Cardiac fibroblast (primary cell): ENCODE measurements around the gene AIG1.

Experiments
- DNase-seq, 2 donors: peaks; one replicate each; pipeline versions ENCODE4 v3.0.0 to v3.0.0-alpha.2; 2010; ENCODE audit warnings: low read depth in 2 of 2
- H3K4me3 ChIP-seq, 2 donors: replicated peaks in 1 of 2; 1 replicate in 1 of 2; 2 replicates in 1 of 2; pipeline ENCODE4 v1.5.1; 2011; ENCODE audit warnings: low read depth in 2 of 2, low read length in 2 of 2, mild to moderate bottlenecking in 2 of 2, moderate library complexity in 1 of 2
- CTCF ChIP-seq: IDR thresholded peaks from one replicate; pipeline ENCODE4 v1.5.1; 2011; ENCODE audit warnings: low read depth, mild to moderate bottlenecking, low read length, inconsistent platforms

AIG1 gene

DNA sequence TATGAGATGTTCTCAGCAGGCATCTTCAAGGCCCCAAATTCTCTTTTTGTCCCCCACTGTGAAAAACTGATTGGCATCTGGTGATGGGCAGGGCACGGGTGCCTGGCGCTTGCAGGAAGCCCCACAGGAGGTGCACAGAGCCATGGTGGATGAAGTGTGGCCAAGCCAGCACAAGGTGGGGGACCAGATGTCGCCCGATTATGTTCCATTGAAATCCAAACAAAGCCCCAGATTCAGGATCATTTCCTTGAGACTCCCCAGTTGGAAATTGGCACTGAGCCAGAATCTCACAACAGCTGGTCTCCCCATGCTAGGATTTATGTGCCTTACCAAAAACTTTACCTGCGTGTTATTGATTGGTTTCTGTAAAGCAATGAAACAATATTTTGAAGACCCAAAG is 203.7 kb downstream of the AIG1 start:
- no peak for TF ChIP-seq CTCF
- no peak for DNase-seq

DNA sequence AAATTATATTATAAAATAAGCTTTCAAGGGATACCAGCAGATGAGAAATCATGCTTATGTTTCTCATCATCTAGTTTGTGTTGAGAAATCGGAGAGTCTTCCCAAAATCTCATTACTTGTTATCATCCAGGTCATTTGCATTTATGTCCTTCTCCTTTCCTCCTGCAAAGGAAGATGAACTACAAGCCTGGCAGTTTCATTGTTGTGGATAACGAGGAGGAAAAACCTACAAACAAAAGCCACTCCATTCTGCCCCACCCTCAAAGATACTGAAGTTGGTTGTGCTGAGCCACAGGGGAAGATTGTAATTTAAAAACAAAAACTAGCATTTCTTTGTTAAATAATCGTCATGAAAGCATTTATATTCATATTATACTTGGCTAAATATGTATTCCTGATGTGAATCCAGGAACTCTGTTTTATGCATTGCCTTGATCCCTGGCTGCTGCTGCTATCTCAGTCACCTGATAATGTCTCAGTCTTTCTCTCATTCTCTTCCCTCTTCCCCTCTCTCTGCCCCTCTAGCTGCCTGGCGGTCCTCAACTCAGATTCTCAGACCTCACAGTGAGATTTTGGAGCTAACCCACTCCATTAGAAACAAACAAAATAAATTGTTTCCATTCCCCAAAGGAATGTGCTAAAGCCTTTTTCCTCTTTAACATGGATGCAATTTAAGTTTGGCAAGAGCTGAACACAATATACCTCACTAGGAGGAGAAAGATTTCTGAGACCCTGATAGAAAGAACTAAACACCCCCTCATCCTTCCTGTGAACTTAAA is 204.5 kb downstream of the AIG1 start:
- no peak overlapping the region for H3K4me3 ChIP-seq
- TF ChIP-seq CTCF: no peak
- no peak for DNase-seq

More for the DNA sequence above, 203.7 kb downstream of the AIG1 start:
- H3K4me3 ChIP-seq: no peak overlapping the region

GRCh38 chr6:143267760-143268159 is 207.1 kb downstream of the AIG1 start:
- no peak for DNase-seq
- H3K4me3 ChIP-seq: no peak overlapping the region
- TF ChIP-seq CTCF: no peak

DNA sequence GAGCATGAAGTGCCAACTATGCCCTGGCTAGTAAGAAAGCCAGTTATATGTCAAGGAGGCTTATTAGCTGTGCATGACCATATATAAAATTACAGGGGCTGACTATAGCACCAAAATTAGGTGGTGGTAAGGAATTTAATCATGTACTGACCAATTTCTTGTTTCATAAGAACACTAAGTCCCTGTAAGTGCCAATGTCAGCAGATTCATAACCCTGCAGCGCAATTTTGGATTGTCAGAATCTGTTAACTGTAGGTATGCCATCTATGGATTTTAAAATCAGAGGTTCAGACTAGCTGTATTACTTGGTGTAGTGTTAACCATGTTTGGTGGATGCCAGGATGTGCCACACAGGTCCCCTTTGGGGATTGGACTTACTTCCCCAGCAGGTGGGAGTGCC is 207.8 kb downstream of the AIG1 start:
- TF ChIP-seq CTCF: no peak
- H3K4me3 ChIP-seq: no peak overlapping the region

DNA sequence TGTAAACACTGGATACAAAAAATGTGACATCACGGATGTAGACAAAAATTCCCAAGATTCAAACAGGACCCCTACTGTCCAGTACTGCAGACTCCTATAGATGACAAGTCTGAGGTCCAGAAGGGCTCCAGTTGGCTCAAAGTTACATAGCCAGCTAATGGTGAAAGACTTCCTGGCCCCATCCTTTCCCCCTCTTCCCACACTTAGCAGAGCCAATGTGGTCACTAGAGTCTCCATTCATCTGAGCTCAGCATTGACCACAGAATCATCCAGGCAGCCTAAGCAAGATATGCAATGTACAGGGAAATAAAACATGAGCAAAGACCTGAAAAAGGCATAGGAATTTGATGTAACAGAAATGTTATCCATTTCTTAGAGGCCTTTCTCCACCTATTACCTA is 209.3 kb downstream of the AIG1 start:
- TF ChIP-seq CTCF: no peak
- DNase-seq: peak; percentile 22 to 48
- H3K4me3 ChIP-seq: no peak overlapping the region

More for the DNA sequence above, 207.8 kb downstream of the AIG1 start:
- DNase-seq: no peak

DNA sequence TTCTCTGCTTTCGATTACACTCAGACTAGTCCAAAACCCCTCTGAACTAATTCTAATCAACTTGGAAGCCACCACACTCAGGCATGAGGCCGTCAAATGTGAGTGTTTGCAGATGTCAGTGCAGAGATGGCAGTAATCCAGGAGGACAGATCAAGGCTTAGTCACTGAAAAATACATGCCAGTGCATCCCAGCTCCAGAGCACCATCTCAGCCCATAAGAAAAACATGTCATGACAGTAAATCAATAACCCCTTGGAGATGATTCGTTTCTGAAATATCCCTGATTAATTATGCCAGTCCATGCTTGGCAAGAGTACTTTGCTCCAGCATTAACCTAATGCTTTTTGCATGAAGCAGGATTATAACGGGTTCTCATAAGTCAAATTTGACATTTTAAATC is 210.3 kb downstream of the AIG1 start:
- peak; percentile 76 to 79 for DNase-seq
- TF ChIP-seq CTCF: no peak
- no peak overlapping the region for H3K4me3 ChIP-seq

GRCh38 chr6:143276436-143276835 is 215.7 kb downstream of the AIG1 start:
- TF ChIP-seq CTCF: no peak
- no peak overlapping the region for H3K4me3 ChIP-seq
- no peak for DNase-seq
